ENCODE data around the gene ADCY2. TPM values are rescaled to one million over a fixed set of nuclear protein-coding genes. Genes with fewer than 3 reads are reported as not detected.

The ADCY2 gene
- total and polyA plus RNA-seq, 5 donors, result 0.20 to 1.5 (median 0.45) TPM

DNA sequence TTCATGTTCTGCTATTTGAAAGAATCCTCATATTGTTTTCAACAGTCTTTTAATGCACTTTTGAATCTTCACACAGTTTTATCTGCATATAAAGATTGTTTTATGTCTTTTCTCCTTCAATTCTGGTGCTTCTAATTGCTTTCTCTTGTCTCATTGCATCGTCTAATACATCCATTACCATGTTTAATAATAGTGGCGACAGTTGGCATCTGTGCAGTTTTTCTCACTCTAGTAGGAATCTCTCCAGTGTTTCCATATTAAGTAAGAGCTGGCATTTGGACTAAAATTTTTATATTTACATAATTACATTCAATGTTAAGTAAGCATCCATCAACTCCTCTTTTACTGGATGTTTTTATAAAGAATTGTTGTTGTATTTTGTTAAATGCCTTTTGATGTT is 49.9 kb downstream of the ADCY2 start:
- no peaks in the 10 kb centered on the region for H3K4me1 ChIP-seq (ENCODE audit: control insufficient read depth, insufficient read depth, low read length)
- no peak overlapping the region for H3K4me3 ChIP-seq (ENCODE audit: low read length)
- H3K27ac ChIP-seq (ENCODE audit: low read length), result no peak overlapping the region
- 50% methylated on average over 2 of the region's 2 CpGs for WGBS
- no peak for DNase-seq
- no peaks in the 10 kb centered on the region for H3K27me3 ChIP-seq (ENCODE audit: control insufficient read depth, insufficient read depth)
- ATAC-seq, result no peak
- peaks cover 4% of the 10 kb centered on the region for H3K9me3 ChIP-seq (ENCODE audit: control insufficient read depth, low read length)
- intact Hi-C loops (cut with DNase I), result no loop called here

- H3K4me1 ChIP-seq (ENCODE audit: control insufficient read depth, insufficient read depth, low read length), result no peaks in the 10 kb centered on the region
- no peak overlapping the region for H3K4me3 ChIP-seq (ENCODE audit: low read length)
- H3K9me3 ChIP-seq (ENCODE audit: control insufficient read depth, low read length), result peaks cover 4% of the 10 kb centered on the region
- intact Hi-C loops (cut with DNase I), result no loop called here
- no peak for DNase-seq
- H3K27ac ChIP-seq (ENCODE audit: low read length), result no peak overlapping the region
- WGBS, result 83% methylated on average over 8 of the region's 8 CpGs
- H3K27me3 ChIP-seq (ENCODE audit: control insufficient read depth, insufficient read depth), result no peaks in the 10 kb centered on the region
- no peak for ATAC-seq
Observed at GRCh38 chr5:7446913-7447312, 51.0 kb downstream of the ADCY2 start.

DNA sequence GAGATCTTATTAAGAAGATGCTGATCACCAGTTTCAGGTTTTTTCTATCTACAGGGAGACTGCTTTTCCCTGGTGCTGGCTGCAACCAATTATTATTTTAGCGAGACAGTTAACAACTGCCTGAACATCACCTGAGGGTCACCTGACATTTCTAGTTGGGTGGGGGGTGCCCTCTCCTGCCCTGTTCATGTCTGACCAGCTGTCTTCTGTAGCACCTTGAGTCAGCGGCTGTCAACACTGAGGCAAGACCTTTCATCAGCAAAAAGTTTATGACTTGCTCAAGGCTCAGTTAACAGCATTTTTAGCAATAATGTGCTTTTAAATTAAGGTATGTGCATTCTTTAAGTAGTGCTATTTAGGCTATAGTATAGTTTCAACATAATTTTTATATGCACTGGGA is 58.0 kb downstream of the ADCY2 start:
- Histone ChIP-seq H3K27ac (ENCODE audit: low read length) (no peak overlapping the region), H3K27me3 (ENCODE audit: control insufficient read depth, insufficient read depth) (no peaks in the 10 kb centered on the region), H3K4me3 (ENCODE audit: low read length) (no peak overlapping the region), H3K9me3 (ENCODE audit: control insufficient read depth, low read length) (no peaks in the 10 kb centered on the region), H3K4me1 (ENCODE audit: control insufficient read depth, insufficient read depth, low read length) (no peaks in the 10 kb centered on the region)
- DNase-seq, result no peak
- intact Hi-C loops (cut with DNase I), result no loop called here
- 92% methylated on average over 2 of the region's 2 CpGs for WGBS
- no peak for ATAC-seq

DNA sequence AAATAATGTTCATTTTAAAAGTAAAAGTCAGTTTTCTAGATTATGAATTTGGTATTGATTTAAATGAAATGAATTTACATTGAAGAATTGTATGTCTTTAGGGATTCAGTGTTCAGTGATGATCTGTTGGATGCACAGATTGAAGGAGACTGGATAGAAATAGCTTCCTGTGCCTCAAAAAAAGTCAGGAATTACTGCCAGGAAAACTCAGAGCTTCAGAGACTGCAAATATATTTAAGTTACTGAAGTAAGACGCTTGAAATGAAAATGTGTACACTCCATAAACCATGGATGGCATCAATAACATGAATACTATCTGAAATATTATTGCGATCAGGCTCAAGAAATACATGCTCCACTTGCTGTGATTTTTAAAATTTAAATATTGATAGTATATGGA is 60.3 kb downstream of the ADCY2 start:
- 90% methylated on average over 2 of the region's 2 CpGs for WGBS

GRCh38 chr5:7461371-7461770 is 65.4 kb downstream of the ADCY2 start:
- intact Hi-C loops (cut with DNase I), result no loop called here
- no peak for DNase-seq

More for the DNA sequence above, 60.3 kb downstream of the ADCY2 start:
- peaks cover 2% of the 10 kb centered on the region for H3K9me3 ChIP-seq (ENCODE audit: control insufficient read depth, low read length)
- H3K4me3 ChIP-seq (ENCODE audit: low read length), result no peak overlapping the region
- no peak overlapping the region for H3K27ac ChIP-seq (ENCODE audit: low read length)
- ATAC-seq (no peak), DNase-seq (no peak)
- no peaks in the 10 kb centered on the region for H3K4me1 ChIP-seq (ENCODE audit: control insufficient read depth, insufficient read depth, low read length)
- H3K27me3 ChIP-seq (ENCODE audit: control insufficient read depth, insufficient read depth), result no peaks in the 10 kb centered on the region
- intact Hi-C loops (cut with DNase I), result no loop called here

GRCh38 chr5:7462758-7463157 is 66.8 kb downstream of the ADCY2 start:
- DNase-seq, result no peak
- no peak overlapping the region for H3K27ac ChIP-seq (ENCODE audit: low read length)
- no peak overlapping the region for H3K4me3 ChIP-seq (ENCODE audit: low read length)
- WGBS, result 86% methylated on average over 1 of the region's 1 CpG
- no peak for ATAC-seq
- no peaks in the 10 kb centered on the region for H3K4me1 ChIP-seq (ENCODE audit: control insufficient read depth, insufficient read depth, low read length)
- peaks cover 8% of the 10 kb centered on the region for H3K9me3 ChIP-seq (ENCODE audit: control insufficient read depth, low read length)
- no peaks in the 10 kb centered on the region for H3K27me3 ChIP-seq (ENCODE audit: control insufficient read depth, insufficient read depth)
- intact Hi-C loops (cut with DNase I), result no loop called here

More at GRCh38 chr5:7461371-7461770, 65.4 kb downstream of the ADCY2 start:
- no peak overlapping the region for H3K27ac ChIP-seq (ENCODE audit: low read length)
- no peaks in the 10 kb centered on the region for H3K4me1 ChIP-seq (ENCODE audit: control insufficient read depth, insufficient read depth, low read length)
- 58% methylated on average over 1 of the region's 1 CpG for WGBS
- peaks cover 7% of the 10 kb centered on the region for H3K9me3 ChIP-seq (ENCODE audit: control insufficient read depth, low read length)
- H3K27me3 ChIP-seq (ENCODE audit: control insufficient read depth, insufficient read depth), result no peaks in the 10 kb centered on the region
- no peak overlapping the region for H3K4me3 ChIP-seq (ENCODE audit: low read length)
- no peak for ATAC-seq

DNA sequence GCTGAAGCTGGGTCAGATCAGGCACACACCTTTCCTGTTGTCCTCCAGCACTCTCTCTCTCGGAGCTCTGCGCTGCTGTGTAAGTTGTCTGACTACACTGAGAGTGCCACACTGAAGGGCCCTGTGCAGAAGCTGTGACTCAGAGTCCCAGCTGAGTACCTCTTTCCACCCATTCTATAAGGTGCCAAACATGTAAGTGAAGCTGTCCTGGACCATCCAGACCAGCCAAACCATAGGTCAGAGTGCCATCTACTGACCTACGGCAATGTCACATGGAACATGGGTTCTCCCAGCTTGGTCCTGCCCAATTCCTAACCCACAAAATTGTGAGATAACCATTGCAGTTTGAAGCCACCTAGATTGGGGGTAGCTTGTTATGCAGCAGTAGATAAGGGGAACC is 68.2 kb downstream of the ADCY2 start:
- Histone ChIP-seq H3K27me3 (ENCODE audit: control insufficient read depth, insufficient read depth) (no peaks in the 10 kb centered on the region), H3K27ac (ENCODE audit: low read length) (no peak overlapping the region), H3K9me3 (ENCODE audit: control insufficient read depth, low read length) (peaks cover 6% of the 10 kb centered on the region), H3K4me1 (ENCODE audit: control insufficient read depth, insufficient read depth, low read length) (no peaks in the 10 kb centered on the region), H3K4me3 (ENCODE audit: low read length) (no peak overlapping the region)
- 81% methylated on average over 3 of the region's 3 CpGs for WGBS
- no peak for ATAC-seq
- intact Hi-C loops (cut with DNase I), result no loop called here
- DNase-seq, result no peak

- 57% methylated on average over 7 of the region's 7 CpGs for WGBS
- no peak overlapping the region for H3K4me3 ChIP-seq (ENCODE audit: low read length)
- no peaks in the 10 kb centered on the region for H3K4me1 ChIP-seq (ENCODE audit: control insufficient read depth, insufficient read depth, low read length)
- peaks cover 6% of the 10 kb centered on the region for H3K9me3 ChIP-seq (ENCODE audit: control insufficient read depth, low read length)
- DNase-seq, result no peak
- H3K27ac ChIP-seq (ENCODE audit: low read length), result no peak overlapping the region
- intact Hi-C loops (cut with DNase I), result no loop called here
- no peak for ATAC-seq
- no peaks in the 10 kb centered on the region for H3K27me3 ChIP-seq (ENCODE audit: control insufficient read depth, insufficient read depth)
Observed at GRCh38 chr5:7467179-7467578, 71.2 kb downstream of the ADCY2 start.

GRCh38 chr5:7468742-7469141 is 72.8 kb downstream of the ADCY2 start:
- Histone ChIP-seq H3K9me3 (ENCODE audit: control insufficient read depth, low read length) (peaks cover 6% of the 10 kb centered on the region), H3K27me3 (ENCODE audit: control insufficient read depth, insufficient read depth) (no peaks in the 10 kb centered on the region), H3K4me1 (ENCODE audit: control insufficient read depth, insufficient read depth, low read length) (no peaks in the 10 kb centered on the region), H3K27ac (ENCODE audit: low read length) (no peak overlapping the region), H3K4me3 (ENCODE audit: low read length) (no peak overlapping the region)
- intact Hi-C loops (cut with DNase I), result no loop called here
- WGBS, result 78% methylated on average over 2 of the region's 2 CpGs
- no peak for DNase-seq
- no peak for ATAC-seq

DNA sequence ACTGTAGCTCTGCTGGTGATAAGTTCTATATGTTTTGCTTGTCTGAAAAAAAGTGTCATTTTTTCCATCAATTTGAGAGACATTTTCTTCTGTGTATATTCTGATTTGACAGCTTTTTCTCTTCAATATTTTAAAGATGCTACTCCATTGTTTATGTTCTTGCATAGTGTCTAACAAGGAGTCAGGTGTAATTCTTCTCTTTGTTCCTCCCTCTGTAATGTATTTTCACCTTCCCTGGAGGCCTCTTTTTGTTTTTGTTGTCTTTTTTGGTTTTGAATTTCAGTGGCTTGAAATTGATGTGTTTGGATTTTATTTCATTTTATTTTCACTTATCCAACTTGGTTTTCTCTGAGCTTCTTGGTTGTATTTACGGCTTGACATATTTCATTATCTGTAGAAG is 75.8 kb downstream of the ADCY2 start:
- WGBS, result 87% methylated on average over 1 of the region's 1 CpG
- no peak overlapping the region for H3K27ac ChIP-seq (ENCODE audit: low read length)
- H3K4me1 ChIP-seq (ENCODE audit: control insufficient read depth, insufficient read depth, low read length), result no peaks in the 10 kb centered on the region
- no peak for DNase-seq
- no peak for ATAC-seq
- no peaks in the 10 kb centered on the region for H3K27me3 ChIP-seq (ENCODE audit: control insufficient read depth, insufficient read depth)
- intact Hi-C loops (cut with DNase I), result no loop called here
- H3K9me3 ChIP-seq (ENCODE audit: control insufficient read depth, low read length), result no peaks in the 10 kb centered on the region
- H3K4me3 ChIP-seq (ENCODE audit: low read length), result no peak overlapping the region

- H3K27me3 ChIP-seq (ENCODE audit: control insufficient read depth, insufficient read depth), result no peaks in the 10 kb centered on the region
- H3K4me1 ChIP-seq (ENCODE audit: control insufficient read depth, insufficient read depth, low read length), result no peaks in the 10 kb centered on the region
- WGBS, result 74% methylated on average over 2 of the region's 2 CpGs
- no peak overlapping the region for H3K4me3 ChIP-seq (ENCODE audit: low read length)
- DNase-seq (no peak), ATAC-seq (no peak)
- intact Hi-C loops (cut with DNase I), result no loop called here
- no peaks in the 10 kb centered on the region for H3K9me3 ChIP-seq (ENCODE audit: control insufficient read depth, low read length)
- H3K27ac ChIP-seq (ENCODE audit: low read length), result no peak overlapping the region
Observed at GRCh38 chr5:7473115-7473514, 77.2 kb downstream of the ADCY2 start.

DNA sequence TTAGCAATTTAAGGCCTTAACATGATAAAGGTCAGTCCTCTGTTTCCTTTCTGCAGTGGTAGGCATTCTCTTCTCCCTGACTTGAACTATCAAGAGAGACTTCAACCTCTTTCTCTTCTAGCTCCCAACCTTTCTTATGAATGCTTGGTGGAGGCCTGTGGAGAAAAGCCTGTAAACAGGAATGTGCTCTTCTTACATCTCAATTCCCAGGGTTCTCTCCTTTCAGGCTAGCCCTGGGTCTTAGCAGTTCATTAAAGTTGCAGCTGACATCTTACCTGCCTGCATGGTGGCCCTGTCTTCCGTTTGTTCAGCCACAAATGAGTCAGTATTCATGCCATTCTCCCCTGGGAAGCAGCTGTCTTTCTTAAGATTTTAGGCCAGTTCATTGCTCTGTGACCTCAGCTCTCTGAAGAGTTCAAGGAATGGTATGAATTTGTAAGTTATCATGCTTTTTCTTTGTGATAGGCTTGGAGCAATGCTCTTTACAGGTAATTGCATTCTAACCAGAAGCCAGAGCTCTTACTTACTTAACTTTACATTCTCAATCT is 77.8 kb downstream of the ADCY2 start:
- H3K27me3 ChIP-seq (ENCODE audit: control insufficient read depth, insufficient read depth), result no peaks in the 10 kb centered on the region
- H3K9me3 ChIP-seq (ENCODE audit: control insufficient read depth, low read length), result no peaks in the 10 kb centered on the region
- ATAC-seq (no peak), DNase-seq (no peak)
- 22% methylated on average over 1 of the region's 1 CpG for WGBS
- H3K27ac ChIP-seq (ENCODE audit: low read length), result no peak overlapping the region
- no peaks in the 10 kb centered on the region for H3K4me1 ChIP-seq (ENCODE audit: control insufficient read depth, insufficient read depth, low read length)
- no peak overlapping the region for H3K4me3 ChIP-seq (ENCODE audit: low read length)
- intact Hi-C loops (cut with DNase I), result no loop called here

Measured in right cardiac atrium (tissue), 5 donors.